Measurements from ENCODE around the gene VIPR2. TPM values are rescaled to one million over a fixed set of nuclear protein-coding genes. Genes with fewer than 3 reads are reported as not detected.

Gene VIPR2
- total RNA-seq, 2 donors from 2014 or later: 10.9 to 18.2 TPM

DNA sequence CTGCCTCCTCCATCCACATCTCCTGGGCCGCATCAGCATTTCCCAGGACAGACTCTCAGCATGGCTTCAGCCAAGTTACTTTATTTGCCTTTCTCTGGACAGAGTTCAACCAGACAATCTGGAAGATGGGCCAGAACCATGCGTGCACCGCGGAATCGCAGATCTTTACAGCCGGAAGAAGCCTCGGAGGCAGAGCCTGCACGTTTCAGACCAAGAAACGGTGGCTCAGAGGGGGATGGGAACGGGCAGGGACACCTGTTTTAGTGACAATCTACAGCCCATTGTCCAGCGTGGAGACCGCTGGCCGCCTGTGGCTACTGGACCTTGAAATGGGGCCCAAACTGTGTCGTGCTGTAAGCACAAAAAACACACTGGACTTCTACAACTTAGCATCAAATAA, 3.5 kb downstream of the VIPR2 start:
- intact Hi-C loops (cut with DNase I): no loop called here
- TF ChIP-seq, protein P1, sequence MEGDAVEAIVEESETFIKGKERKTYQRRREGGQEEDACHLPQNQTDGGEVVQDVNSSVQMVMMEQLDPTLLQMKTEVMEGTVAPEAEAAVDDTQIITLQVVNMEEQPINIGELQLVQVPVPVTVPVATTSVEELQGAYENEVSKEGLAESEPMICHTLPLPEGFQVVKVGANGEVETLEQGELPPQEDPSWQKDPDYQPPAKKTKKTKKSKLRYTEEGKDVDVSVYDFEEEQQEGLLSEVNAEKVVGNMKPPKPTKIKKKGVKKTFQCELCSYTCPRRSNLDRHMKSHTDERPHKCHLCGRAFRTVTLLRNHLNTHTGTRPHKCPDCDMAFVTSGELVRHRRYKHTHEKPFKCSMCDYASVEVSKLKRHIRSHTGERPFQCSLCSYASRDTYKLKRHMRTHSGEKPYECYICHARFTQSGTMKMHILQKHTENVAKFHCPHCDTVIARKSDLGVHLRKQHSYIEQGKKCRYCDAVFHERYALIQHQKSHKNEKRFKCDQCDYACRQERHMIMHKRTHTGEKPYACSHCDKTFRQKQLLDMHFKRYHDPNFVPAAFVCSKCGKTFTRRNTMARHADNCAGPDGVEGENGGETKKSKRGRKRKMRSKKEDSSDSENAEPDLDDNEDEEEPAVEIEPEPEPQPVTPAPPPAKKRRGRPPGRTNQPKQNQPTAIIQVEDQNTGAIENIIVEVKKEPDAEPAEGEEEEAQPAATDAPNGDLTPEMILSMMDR (IDR thresholded peaks at IDR 0.05): no peak
- TF ChIP-seq POLR2A (IDR thresholded peaks at IDR 0.05): no peak
- no peaks in the 10 kb centered on the region for H3K27me3 ChIP-seq
- ATAC-seq: no peak
- no peaks in the 10 kb centered on the region for H3K36me3 ChIP-seq (replicated peaks in 1 of 2; ENCODE audit: insufficient read depth in 1 of 2, low read depth in 2 of 2)
- H3K4me1 ChIP-seq: peaks cover 7% of the 10 kb centered on the region
- WGBS, 2 donors: 86 to 90% methylated on average over 14 of the region's 14 CpGs
- no peak overlapping the region for H3K4me3 ChIP-seq
- no peak for DNase-seq
- no peaks in the 10 kb centered on the region for H3K9me3 ChIP-seq
- H3K27ac ChIP-seq: no peak overlapping the region

DNA sequence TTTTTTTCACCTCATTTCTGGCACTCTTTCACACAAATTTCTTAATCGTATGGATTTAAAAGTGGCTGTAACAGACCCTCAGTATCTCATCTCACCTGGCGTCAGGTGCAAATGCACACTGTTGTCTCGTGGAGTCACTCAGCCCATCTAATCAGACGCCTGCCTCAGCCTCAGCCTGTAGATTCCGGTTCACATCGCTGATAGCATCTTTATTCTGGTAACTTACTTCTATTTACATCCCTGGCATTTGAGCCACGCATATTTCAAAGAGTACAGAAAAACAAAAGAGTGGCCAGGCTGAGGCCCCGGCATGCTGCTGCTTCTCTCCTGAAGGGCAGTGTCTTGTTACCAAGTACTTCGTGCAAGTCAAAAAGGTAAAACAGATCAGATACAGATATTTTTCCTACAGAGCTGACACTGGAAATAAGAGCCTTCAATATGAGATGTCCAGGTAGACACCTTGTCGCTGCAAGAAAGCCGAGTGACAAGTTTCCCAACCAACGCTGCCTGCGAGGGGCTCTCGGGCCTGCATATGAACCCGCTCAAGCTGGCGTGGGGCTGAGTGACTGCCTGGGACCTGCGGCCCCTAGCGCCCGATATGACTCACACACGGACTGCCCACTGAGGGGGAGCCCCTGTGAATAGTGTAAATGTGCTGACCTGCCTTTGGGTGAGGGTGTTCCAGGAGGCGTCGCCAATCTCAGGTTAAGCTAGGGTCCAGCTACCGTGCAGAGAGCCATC, 4.3 kb downstream of the VIPR2 start:
- H3K27ac ChIP-seq: no peak overlapping the region
- H3K4me1 ChIP-seq: peaks cover 4% of the 10 kb centered on the region
- no peaks in the 10 kb centered on the region for H3K36me3 ChIP-seq (replicated peaks in 1 of 2; ENCODE audit: insufficient read depth in 1 of 2, low read depth in 2 of 2)
- ATAC-seq (no peak), DNase-seq (no peak)
- H3K9me3 ChIP-seq: no peaks in the 10 kb centered on the region
- WGBS, 2 donors: 90 to 93% methylated on average over 23 of the region's 23 CpGs
- intact Hi-C loops (cut with DNase I): no loop called here
- H3K27me3 ChIP-seq: no peaks in the 10 kb centered on the region
- H3K4me3 ChIP-seq: no peak overlapping the region
- TF ChIP-seq POLR2A (IDR thresholded peaks at IDR 0.05): no peak
- TF ChIP-seq, protein P1 (IDR thresholded peaks at IDR 0.05): no peak

DNA sequence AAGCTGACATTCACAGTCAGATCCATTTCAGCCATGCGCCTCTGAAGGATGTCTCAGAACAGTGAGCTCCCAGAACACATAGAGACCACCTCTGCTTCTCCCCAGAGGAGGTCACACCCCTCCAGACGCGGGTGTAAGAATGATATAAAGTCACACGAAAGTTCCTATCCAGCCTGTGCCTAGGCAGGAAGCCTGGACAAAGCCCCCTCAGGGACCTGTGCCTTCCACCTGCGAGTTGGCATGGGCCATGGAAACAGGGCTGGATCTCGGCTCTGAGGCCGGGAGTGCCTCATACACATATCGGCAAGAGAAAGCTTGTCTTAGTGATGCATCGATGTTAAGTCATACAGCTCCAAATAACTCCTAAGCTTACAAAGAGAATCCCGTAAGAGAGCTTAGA, 5.0 kb downstream of the VIPR2 start:
- DNase-seq (no peak), ATAC-seq (no peak)
- Histone ChIP-seq H3K36me3 (replicated peaks in 1 of 2; ENCODE audit: insufficient read depth in 1 of 2, low read depth in 2 of 2) (no peaks in the 10 kb centered on the region), H3K4me3 (no peak overlapping the region), H3K9me3 (no peaks in the 10 kb centered on the region), H3K27ac (no peak overlapping the region), H3K27me3 (no peaks in the 10 kb centered on the region), H3K4me1 (no peaks in the 10 kb centered on the region)
- intact Hi-C loops (cut with DNase I): no loop called here
- TF ChIP-seq POLR2A (IDR thresholded peaks at IDR 0.05): no peak
- TF ChIP-seq, protein P1 (IDR thresholded peaks at IDR 0.05): no peak
- WGBS, 2 donors: 88 to 94% methylated on average over 10 of the region's 10 CpGs

DNA sequence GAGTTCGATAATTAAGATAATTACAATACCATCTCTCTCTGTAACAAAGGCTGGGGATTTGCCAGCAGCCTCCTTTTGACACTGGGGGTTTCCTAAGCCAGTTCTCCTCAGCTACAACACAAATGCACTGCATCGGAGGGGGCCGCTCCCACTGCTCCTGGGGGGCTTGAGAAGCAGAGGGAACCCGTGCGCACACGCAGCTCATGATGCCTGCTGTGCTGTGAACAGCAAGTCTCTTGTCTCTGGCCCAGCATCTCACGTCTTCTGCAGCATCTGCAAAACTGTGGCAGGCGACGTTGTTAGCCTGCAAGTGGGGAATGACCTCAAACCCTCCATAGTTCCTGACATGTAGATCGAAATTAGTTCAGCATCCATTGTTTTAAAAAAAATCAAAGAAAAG, 5.5 kb downstream of the VIPR2 start:
- intact Hi-C loops (cut with DNase I): no loop called here
- no peak for ATAC-seq
- Histone ChIP-seq H3K9me3 (no peaks in the 10 kb centered on the region), H3K27ac (no peak overlapping the region), H3K27me3 (no peaks in the 10 kb centered on the region), H3K4me3 (no peak overlapping the region), H3K4me1 (no peaks in the 10 kb centered on the region), H3K36me3 (replicated peaks in 1 of 2; ENCODE audit: insufficient read depth in 1 of 2, low read depth in 2 of 2) (no peaks in the 10 kb centered on the region)
- WGBS, 2 donors: 91 to 93% methylated on average over 9 to 10 of the region's 10 CpGs
- no peak for DNase-seq
- TF ChIP-seq, protein P1 (IDR thresholded peaks at IDR 0.05): no peak
- no peak for TF ChIP-seq POLR2A (IDR thresholded peaks at IDR 0.05)

DNA sequence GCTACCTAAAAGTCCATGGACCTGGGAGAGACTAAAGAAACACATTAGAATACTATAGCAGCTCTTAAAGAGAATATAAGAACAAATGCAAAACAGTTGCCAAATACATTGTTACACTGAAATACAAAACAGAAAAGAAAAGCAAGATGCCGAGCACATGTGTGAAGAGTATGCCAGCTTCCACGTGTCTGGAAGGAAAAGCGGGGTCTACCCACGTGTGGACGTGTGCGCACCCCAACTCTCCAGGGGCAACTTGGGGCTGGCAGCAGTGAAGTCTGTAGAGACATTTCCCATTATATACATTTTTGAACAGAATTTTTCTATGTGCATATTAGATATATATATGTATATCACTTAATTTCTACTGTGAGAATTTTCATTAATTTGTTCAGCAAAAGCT, 6.2 kb downstream of the VIPR2 start:
- H3K9me3 ChIP-seq: no peaks in the 10 kb centered on the region
- no peaks in the 10 kb centered on the region for H3K36me3 ChIP-seq (replicated peaks in 1 of 2; ENCODE audit: insufficient read depth in 1 of 2, low read depth in 2 of 2)
- TF ChIP-seq POLR2A (IDR thresholded peaks at IDR 0.05): no peak
- H3K27me3 ChIP-seq: no peaks in the 10 kb centered on the region
- no peak overlapping the region for H3K27ac ChIP-seq
- ATAC-seq (no peak), DNase-seq (no peak)
- WGBS, 2 donors: 92% methylated on average over 6 of the region's 6 CpGs
- intact Hi-C loops (cut with DNase I): no loop called here
- no peaks in the 10 kb centered on the region for H3K4me1 ChIP-seq
- no peak overlapping the region for H3K4me3 ChIP-seq
